GM20000 (cell line): ENCODE results near the gene SMAD5.

Source experiments
- DNase-seq: peaks from one replicate; pipeline ENCODE4 v3.0.0; 2012; ENCODE audit warnings: low spot score
- TF ChIP-seq, protein P1 (sequence below): IDR thresholded peaks from 2 replicates; pipeline ENCODE4 v1.5.1; 2012; ENCODE audit warnings: mild to moderate bottlenecking, control low read depth; ENCODE audit errors: extremely low read depth, missing control alignments

SMAD5 gene

DNA sequence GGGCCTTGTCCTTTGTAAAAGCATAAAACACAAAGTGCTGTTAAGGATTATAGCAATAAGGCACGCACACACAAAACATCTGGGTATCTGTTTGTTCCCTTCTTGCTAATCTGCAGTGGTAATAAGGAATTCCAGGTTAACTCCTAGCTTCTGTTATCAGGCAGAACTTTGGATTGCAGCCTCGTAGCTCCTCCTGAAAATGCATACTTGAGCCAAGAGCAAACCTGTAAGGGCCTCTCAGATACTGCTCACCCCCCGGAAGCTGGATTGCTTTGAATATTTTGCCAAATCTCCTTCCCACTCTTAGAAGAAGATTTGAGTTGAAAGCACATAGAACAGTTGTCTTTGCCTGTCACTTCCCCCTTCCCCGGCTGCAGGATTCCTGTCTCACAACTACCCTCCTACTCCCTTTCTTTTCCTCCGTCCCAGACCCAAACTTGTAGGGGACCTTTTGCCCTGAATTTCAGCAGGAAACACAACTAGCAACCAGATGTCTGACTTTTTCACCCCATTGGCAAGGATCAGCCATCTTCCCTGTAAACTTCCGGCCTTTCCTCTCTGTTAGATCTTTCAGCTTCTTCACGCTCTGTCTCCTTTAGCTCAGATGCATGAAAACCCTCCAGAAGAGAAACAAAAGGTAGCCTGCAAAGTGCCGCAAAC, 28.2 kb upstream of the SMAD5 start:
- no peak for DNase-seq
- TF ChIP-seq, protein P1, sequence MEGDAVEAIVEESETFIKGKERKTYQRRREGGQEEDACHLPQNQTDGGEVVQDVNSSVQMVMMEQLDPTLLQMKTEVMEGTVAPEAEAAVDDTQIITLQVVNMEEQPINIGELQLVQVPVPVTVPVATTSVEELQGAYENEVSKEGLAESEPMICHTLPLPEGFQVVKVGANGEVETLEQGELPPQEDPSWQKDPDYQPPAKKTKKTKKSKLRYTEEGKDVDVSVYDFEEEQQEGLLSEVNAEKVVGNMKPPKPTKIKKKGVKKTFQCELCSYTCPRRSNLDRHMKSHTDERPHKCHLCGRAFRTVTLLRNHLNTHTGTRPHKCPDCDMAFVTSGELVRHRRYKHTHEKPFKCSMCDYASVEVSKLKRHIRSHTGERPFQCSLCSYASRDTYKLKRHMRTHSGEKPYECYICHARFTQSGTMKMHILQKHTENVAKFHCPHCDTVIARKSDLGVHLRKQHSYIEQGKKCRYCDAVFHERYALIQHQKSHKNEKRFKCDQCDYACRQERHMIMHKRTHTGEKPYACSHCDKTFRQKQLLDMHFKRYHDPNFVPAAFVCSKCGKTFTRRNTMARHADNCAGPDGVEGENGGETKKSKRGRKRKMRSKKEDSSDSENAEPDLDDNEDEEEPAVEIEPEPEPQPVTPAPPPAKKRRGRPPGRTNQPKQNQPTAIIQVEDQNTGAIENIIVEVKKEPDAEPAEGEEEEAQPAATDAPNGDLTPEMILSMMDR, result no peak

DNA sequence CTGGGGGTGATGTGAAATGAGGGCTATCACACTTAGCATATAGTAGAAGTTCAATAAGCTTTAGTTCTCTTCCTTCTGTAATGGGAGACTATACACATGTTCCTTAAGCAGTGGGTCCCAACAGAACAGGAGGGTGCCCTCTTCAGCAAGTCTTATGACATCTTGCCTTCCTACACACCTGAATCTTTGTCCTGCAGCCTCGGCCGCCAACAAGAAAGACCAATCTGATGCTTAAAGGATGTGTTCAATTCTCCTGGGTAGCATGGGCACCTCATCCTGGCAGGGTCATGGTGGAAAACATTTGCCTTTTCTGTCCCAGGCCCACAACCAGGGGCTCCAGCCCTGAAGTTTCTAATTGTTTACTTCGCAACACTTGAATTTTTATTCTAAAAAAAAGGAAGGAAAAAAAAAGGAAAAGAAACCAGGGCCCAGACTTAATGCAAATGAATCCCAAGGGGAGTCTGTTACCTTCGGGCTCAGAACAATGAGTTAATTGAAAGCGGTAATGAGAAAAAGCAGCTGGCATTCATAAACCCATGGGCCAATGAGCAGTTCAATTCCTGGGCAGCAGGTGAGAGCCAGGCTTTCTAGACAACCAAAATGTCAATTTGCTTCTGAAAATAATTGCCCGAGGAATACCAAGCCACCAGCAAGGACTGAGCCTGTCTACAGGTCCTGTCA, 26.2 kb upstream of the SMAD5 start:
- TF ChIP-seq, protein P1, result no peak
- DNase-seq, result no peak

DNA sequence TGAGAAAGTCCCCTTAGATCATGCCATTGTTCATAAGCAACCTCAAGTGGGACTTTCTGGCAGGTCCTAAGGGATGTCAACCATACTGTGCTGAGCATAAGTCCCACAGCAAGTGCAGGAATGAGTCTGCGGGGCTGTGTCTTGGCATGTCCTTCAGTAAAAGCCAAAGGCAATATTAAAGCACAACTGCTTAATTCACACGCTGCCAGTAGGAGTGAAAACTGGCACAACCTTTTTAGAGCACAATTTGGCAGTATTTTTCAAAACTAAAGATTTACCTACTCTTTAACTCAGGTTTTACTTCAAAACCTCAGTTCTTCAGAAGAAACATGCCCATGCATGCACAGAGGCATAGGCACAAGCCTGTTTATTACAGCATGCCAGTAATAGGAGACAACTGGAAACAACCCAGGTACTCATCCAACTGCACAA, 24.4 kb upstream of the SMAD5 start:
- TF ChIP-seq, protein P1, result no peak
- DNase-seq, result peak; percentile 10

DNA sequence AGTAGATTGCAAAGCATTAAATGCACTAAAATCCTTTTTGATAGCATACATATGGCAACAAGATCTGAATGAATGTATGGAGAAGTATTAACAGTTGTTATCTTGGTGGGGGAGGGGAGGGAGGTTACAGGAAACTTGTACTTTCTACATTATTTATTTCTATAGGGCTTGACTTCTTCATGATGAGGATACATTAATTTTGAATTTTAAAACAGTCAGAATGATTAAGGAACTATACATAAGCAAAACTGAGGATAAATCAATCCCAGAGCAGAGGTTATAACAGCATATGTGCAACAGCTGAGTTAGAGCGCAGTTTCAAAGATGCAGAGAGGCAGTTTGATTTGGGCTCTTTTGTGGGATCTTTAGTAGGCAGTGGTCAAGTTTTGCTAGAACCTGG, 23.9 kb upstream of the SMAD5 start:
- TF ChIP-seq, protein P1, result no peak
- DNase-seq, result no peak

DNA sequence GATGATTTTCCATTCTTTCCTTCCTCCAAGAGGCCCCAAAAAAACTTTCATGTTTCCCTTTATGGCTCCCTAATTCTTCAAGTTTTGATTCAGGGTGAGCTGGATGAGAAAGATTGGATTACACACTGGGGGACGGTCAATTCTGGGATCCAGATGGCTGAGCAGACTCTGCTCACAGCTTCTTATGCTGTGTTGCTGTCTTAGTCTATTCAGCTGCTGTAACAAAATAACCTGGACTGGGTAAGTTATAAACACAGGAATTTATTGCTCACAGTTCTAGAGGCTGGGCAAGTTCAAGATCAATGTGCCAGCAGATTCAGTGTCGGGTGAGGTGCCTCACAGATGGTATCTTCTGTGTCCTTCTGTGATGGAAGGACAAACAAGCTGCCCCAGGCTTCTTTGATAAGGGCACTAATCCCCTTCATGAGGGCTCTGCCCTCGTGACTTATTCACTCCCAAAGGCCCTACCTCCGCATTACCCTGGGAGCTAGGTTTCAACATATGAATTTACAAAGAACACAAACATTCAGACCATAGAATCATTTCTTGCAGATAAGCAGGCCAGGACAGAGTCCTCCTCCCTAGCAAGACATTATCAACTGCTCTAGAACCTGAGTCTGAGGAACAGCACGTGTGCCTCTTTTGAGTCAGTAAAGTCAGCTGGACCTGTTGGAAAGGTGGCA, 23.1 kb upstream of the SMAD5 start:
- DNase-seq, result no peak

DNA sequence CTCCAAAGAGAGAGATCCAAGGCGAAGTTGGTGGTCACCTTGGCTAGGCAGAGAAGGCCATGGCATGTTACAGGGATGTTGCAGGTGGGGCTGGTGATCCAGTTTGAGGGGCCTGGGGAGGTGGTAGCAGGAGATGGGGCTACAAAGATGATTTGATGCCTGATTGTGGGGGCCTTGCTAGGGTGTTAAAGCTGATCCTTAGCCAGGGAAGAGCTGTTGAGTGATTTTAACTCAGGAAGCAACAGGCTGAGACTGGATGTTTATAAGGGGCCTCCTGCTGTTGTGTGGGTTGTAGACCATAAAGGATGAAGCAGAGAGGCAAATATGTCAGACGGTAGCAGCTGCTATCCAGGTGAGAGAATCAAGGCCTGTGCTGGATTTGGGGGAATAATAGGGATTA, 19.0 kb upstream of the SMAD5 start:
- no peak for DNase-seq
- TF ChIP-seq, protein P1, result no peak

More for the DNA sequence above, 23.1 kb upstream of the SMAD5 start:
- TF ChIP-seq, protein P1, result no peak
